KOPT-K1 (cell line): ENCODE data around the gene TMEM45A.
"Not testable (repeated sequence)": the region's sequence is repeated elsewhere in the genome, so short reads cannot be mapped to it uniquely, and the experiment has no call there.

Experiments used
- H3K27ac ChIP-seq: fragments of 200-600 bp; sonication (generic); 2 replicates; pipeline ENCODE4 v1.5.1; 2016; ENCODE audit warnings: antibody characterized with exemption, mild to moderate bottlenecking, low read depth, low read length; ENCODE audit not compliant: poor library complexity, severe bottlenecking
- H3K36me3 ChIP-seq: fragments of 200-600 bp; sonication (generic); 2 replicates; pipeline ENCODE4 v1.5.1; 2017; ENCODE audit warnings: antibody characterized with exemption, mild to moderate bottlenecking, low read length, moderate library complexity; ENCODE audit not compliant: insufficient read depth
- H3K9me3 ChIP-seq: fragments of 200-600 bp; sonication (generic); 2 replicates; pipeline ENCODE4 v1.5.1; 2017; ENCODE audit warnings: antibody characterized with exemption, low read length, mild to moderate bottlenecking; ENCODE audit not compliant: insufficient read depth, poor library complexity, severe bottlenecking

Gene TMEM45A, protein sequence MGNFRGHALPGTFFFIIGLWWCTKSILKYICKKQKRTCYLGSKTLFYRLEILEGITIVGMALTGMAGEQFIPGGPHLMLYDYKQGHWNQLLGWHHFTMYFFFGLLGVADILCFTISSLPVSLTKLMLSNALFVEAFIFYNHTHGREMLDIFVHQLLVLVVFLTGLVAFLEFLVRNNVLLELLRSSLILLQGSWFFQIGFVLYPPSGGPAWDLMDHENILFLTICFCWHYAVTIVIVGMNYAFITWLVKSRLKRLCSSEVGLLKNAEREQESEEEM

DNA sequence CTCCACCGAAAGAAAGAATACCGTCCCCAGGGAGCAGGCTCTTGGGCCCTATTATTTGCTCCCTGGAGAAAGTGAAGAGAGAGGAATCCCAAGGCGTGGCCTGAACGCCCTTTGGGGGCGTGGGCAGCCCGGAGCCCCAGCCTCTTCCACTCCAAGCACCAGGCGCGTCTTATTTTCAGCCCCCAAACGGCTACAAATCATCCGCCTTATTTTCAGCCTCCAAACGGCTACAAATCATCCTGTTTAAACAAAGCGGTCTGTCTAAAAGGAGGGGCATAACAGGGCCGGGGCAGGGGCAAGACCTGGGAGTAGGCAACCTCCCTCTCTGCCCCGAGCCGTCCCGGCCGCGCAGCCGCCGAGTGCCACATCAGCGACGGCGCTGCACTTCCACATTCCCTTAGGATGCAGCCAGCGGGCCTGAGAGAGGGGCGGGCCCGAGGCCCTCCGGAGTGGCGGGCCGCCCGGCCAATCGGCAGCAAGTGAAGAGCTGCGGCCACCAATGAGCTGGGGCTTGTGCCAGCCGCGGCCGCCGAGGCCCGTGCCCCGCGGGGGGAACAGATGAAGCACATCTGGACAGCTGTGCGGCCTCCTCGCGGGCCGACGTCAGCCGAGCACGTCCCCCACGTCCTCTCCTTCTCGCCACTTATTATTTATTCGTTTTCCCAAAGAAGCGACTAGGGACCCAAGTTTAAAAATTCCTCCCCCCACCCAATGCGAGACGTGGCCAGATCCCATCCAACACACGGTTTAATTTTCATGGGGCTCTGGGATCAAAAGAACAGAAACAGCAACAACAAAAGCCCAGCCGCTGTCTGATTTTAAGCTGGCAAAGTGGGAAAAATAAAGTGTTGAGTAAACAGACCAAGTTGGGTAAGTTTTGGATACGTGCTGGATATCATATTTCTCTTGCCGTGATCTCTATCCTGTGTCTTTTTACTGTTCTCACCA is at the start of gene TMEM45A:
Gene TMEM45A (plus strand): TSS at position 561 of the 948 bp plus-strand sequence. CDS start 62,593 bp downstream, outside the sequence.
- H3K36me3 ChIP-seq: no peaks in the 10 kb centered on the region
- peaks cover 8% of the 10 kb centered on the region for H3K9me3 ChIP-seq
- no peak within 1 kb of the TSS for H3K27ac ChIP-seq

- Histone ChIP-seq H3K27ac (no peak overlapping the region), H3K9me3 (peaks cover 10% of the 10 kb centered on the region), H3K36me3 (no peaks in the 10 kb centered on the region)
Observed at GRCh38 chr3:100443690-100444089, 48.7 kb upstream of the TMEM45A start.

DNA sequence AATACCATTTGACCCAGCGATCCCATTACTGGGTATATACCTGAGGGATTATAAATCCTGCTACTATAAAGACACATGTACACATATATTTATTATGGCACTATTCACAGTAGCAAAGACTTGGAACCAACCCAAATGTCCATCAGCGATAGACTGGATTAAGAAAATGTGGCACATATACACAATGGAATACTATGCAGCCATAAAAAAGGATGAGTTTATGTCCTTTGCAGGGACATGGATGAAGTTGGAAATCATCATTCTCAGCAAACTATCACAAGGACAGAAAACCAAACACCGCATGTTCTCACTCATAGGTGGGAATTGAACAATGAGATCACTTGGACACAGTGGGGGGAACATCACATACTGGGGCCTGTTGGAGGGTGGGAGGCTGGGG is 45.4 kb upstream of the TMEM45A start:
- not testable (repeated sequence) for H3K36me3 ChIP-seq, H3K27ac ChIP-seq, H3K9me3 ChIP-seq

DNA sequence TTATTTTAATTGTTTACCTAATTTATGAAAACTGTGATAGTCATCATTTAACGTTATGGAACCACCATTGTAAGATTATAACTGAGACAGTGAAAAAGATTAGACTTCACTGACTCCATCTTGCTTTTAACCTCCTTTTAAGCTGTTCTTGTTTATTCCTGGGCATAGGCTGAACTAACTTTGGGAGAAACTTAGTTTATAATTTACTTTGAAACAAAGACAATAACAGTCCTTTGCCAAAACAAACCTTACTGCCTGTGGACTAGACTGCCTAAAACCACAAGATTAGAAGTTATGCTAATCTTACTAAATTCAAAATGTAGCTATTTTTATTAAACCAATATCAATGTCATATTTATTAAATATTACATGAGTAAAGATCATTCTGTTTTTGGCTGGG is 44.3 kb upstream of the TMEM45A start:
- no peaks in the 10 kb centered on the region for H3K36me3 ChIP-seq
- no peak overlapping the region for H3K27ac ChIP-seq
- peaks cover 10% of the 10 kb centered on the region for H3K9me3 ChIP-seq

GRCh38 chr3:100449214-100449613 is 43.2 kb upstream of the TMEM45A start:
- no peaks in the 10 kb centered on the region for H3K9me3 ChIP-seq
- no peak overlapping the region for H3K27ac ChIP-seq
- H3K36me3 ChIP-seq: no peaks in the 10 kb centered on the region

DNA sequence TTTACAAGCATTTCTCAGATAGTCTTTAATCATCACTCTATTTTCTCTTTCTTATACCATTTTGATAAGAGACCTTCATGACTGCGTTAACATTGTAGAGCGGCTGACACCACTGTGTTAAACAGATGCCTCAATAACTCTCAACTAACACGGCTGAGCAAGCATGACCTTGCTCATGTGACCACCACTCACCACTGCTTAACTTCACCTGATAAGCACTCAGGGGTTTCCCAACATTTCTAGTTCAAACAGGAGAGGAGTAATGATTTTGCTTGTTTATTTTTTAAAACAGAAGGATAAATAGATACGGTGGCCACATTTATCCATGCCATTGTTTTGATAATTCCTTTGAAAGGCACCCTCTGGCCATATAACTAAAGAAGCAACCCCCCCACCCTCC is 37.7 kb upstream of the TMEM45A start:
- no peaks in the 10 kb centered on the region for H3K36me3 ChIP-seq
- no peak overlapping the region for H3K27ac ChIP-seq
- no peaks in the 10 kb centered on the region for H3K9me3 ChIP-seq

GRCh38 chr3:100455841-100456550 is 36.4 kb upstream of the TMEM45A start:
- Histone ChIP-seq H3K36me3 (no peaks in the 10 kb centered on the region), H3K27ac (no peak overlapping the region), H3K9me3 (no peaks in the 10 kb centered on the region)

- H3K36me3 ChIP-seq: no peaks in the 10 kb centered on the region
Observed at GRCh38 chr3:100456745-100457144, 35.7 kb upstream of the TMEM45A start.

GRCh38 chr3:100457811-100458210 is 34.6 kb upstream of the TMEM45A start:
- H3K9me3 ChIP-seq: no peaks in the 10 kb centered on the region
- H3K36me3 ChIP-seq: no peaks in the 10 kb centered on the region
- H3K27ac ChIP-seq: no peak overlapping the region

More at GRCh38 chr3:100456745-100457144, 35.7 kb upstream of the TMEM45A start:
- Histone ChIP-seq H3K9me3 (no peaks in the 10 kb centered on the region), H3K27ac (no peak overlapping the region)

GRCh38 chr3:100458814-100459213 is 33.6 kb upstream of the TMEM45A start:
- Histone ChIP-seq H3K27ac (no peak overlapping the region), H3K36me3 (no peaks in the 10 kb centered on the region), H3K9me3 (no peaks in the 10 kb centered on the region)

- H3K36me3 ChIP-seq: no peaks in the 10 kb centered on the region
- no peak overlapping the region for H3K27ac ChIP-seq
- peaks cover 28% of the 10 kb centered on the region for H3K9me3 ChIP-seq
Observed at GRCh38 chr3:100463002-100463401, 29.4 kb upstream of the TMEM45A start.

- Histone ChIP-seq H3K36me3 (no peaks in the 10 kb centered on the region), H3K27ac (no peak overlapping the region), H3K9me3 (peaks cover 35% of the 10 kb centered on the region)
Observed at GRCh38 chr3:100463646-100464155, 28.7 kb upstream of the TMEM45A start.

GRCh38 chr3:100465892-100466777 is 26.3 kb upstream of the TMEM45A start:
- Histone ChIP-seq H3K27ac (no peak overlapping the region), H3K9me3 (peaks cover 46% of the 10 kb centered on the region), H3K36me3 (no peaks in the 10 kb centered on the region)

DNA sequence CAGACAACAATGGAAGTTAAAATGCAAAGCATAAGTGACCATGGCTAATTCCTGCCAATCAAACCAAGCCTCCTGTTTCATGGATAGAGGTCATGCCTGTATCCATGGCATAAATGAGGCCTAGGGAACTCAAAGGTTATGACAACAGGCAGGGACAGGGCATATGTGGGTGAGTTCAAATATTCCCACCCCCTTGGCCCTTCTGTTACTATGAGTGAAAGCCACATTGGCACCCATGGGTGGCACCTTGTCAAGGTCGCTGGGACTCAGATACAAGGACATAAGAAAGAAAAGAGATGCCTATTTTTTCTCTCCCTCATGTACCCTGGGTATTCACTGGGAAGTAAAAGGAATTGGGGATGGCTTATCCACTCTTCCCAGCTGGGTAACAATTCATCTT is 25.3 kb upstream of the TMEM45A start:
- Histone ChIP-seq H3K27ac (no peak overlapping the region), H3K36me3 (no peaks in the 10 kb centered on the region), H3K9me3 (peaks cover 46% of the 10 kb centered on the region)
